WI38 (cell line): Measurements from ENCODE around the gene STMP1.

ENCODE experiments used
- H3K4me3 ChIP-seq: 2 replicates; pipeline ENCODE4 v1.5.1; 2011; ENCODE audit warnings: low read depth, mild to moderate bottlenecking, control low read depth, low read length
- TF ChIP-seq, protein P1 (sequence below): IDR thresholded peaks from 2 replicates; pipeline ENCODE4 v1.5.1; 2012; ENCODE audit warnings: low read depth, mild to moderate bottlenecking, control low read depth, low read length

STMP1 gene

DNA sequence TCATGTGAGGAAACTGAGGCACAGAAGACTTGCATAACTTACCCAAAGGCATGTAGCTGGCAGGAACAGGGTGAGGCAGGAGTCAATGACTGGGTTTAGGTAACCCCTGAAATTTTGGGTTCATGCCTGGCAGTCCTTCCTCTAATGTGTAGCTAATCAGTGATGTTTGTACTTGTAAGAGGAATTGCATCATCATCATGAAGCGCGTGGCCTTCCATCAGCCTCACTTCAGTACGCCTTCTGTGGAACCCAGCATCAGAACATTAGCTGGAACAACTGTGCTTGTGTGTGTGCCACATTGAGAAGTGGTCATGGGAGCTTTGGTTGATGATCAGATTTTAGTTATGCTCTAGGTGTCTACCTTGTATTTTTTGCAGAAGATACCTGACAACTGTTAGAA lies 18.2 kb upstream of the STMP1 start:
- TF ChIP-seq, protein P1, sequence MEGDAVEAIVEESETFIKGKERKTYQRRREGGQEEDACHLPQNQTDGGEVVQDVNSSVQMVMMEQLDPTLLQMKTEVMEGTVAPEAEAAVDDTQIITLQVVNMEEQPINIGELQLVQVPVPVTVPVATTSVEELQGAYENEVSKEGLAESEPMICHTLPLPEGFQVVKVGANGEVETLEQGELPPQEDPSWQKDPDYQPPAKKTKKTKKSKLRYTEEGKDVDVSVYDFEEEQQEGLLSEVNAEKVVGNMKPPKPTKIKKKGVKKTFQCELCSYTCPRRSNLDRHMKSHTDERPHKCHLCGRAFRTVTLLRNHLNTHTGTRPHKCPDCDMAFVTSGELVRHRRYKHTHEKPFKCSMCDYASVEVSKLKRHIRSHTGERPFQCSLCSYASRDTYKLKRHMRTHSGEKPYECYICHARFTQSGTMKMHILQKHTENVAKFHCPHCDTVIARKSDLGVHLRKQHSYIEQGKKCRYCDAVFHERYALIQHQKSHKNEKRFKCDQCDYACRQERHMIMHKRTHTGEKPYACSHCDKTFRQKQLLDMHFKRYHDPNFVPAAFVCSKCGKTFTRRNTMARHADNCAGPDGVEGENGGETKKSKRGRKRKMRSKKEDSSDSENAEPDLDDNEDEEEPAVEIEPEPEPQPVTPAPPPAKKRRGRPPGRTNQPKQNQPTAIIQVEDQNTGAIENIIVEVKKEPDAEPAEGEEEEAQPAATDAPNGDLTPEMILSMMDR, result no peak
- no peak overlapping the region for H3K4me3 ChIP-seq

DNA sequence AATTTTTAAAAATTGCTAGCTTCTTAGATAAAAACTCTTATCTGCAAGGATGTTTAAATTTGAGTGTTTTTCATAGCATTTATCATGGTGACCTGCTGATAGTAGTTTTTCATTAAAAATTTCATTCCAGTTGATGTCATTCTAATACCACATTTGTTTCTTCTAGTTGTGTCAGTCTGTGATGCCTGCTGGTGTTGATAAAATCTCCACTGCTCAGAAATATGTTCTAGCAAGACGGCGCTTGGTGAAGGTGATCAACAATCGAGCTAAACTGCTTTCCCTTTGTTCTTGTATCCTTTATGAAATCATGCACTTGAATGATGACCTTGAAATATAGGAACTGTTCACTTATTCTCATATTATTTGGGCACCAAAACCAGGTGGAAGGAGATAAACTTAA lies 17.6 kb upstream of the STMP1 start:
- TF ChIP-seq, protein P1, result no peak
- H3K4me3 ChIP-seq, result no peak overlapping the region

DNA sequence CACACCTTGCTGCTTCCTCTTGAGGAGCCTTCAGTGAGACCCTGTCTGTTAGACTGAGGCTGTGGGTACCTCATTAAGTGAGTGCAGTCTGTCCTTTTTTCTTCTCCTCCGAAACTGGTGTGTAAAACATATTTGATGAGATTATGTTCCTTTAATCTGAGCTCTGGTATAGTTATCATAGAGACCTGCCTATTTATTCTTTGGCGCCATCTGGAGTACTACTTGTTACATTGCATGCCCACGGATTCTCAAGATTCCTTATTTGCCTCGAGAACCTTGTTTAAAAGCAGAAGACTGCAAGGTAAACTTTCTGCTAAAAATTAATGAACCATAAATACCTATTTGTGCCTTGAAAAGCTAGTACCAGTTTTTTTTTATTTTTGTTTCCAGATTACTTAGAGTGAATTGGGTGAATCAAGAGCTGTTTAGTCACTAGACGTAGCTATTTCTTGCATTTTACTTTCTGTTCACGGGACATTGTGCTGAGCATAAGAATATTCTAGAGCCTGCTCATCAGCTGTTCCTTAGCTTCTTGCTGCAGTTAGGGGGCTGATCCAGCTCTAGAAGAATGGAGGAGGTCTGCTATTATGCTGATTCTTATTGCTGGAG lies 16.9 kb upstream of the STMP1 start:
- no peak overlapping the region for H3K4me3 ChIP-seq
- TF ChIP-seq, protein P1, result peak; percentile 29

DNA sequence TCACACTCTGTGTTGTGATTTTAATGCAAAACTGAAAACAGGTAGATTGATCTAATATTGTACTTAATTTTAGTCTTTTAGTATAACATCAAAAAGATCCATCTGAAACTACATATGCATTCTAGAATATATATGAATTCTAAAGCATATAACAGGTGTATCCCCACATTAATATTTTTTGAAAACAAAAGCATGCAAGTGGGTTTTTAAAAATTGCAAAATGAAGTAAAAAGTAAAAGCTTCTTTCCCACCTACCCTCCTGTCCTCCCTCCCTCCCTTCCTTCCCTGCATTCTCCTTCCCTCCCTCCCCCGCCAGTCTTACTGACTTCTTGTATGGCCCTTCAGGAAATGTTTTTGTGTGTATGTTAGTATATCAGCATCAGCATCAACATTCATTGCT lies 14.6 kb upstream of the STMP1 start:
- TF ChIP-seq, protein P1, result no peak
- H3K4me3 ChIP-seq, result no peak overlapping the region

DNA sequence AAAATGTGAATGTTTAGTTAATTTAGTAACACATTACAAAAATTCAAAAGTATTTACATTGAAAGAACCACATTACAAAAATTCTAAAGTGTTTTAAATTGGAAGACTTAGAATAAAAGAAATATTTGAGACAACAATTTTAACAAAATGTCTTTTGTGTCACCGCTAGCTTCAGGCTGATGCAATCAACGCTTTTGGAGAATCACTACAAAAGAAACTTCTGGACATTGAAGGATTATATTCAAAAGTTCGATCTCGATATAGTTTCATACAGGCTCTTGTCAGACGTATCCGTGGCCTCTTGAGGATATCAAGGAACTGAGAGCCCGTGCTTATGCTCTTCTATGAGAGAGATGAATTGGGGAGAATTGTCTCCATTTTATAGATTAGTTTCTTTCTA lies 14.1 kb upstream of the STMP1 start:
- TF ChIP-seq, protein P1, result no peak

DNA sequence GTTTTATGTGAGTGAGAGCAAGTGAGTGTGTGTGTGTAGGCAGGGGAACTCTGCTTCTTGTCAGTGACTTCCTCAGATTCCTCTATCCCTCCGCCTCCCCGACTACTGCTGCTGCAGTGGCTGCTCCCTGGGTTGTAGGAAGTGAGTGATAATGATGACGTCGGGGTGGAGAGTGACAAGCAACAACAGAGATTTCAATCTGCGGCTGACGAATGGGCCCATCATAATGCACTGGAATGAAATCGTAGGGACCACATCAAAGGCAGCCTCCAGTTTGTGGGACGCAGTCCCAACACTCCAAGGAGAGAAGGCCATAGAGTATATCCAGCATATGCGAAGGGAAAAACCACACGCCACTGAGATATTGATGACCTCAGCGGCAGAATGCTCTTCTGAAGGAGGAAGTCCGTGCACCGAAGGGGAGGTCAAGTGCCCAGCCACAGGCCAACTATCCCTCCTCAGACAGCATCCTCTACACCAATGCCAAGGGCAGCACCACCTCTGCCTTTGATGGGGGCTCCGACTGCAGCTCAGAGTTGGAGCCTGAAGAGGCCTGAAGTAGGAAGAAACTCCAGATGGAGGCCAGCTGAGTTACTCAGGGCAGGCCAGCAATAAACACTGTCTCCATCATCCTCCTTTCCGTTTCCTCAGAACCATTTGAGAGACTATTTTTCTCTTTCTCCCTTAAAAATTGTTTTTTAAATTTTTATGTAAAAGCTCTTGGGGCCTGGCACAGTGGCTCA lies 11.3 kb upstream of the STMP1 start:
- no peak overlapping the region for H3K4me3 ChIP-seq

More for the DNA sequence above, 14.1 kb upstream of the STMP1 start:
- no peak overlapping the region for H3K4me3 ChIP-seq

More for the DNA sequence above, 11.3 kb upstream of the STMP1 start:
- TF ChIP-seq, protein P1, result no peak
